Adrenal gland (tissue), 12 donors: ENCODE data around the gene MLLT3. TPM values are rescaled to one million over a fixed set of nuclear protein-coding genes. Genes with fewer than 3 reads are reported as not detected.

Experiments used
- DNase-seq, 7 donors: peaks; one replicate each; pipeline ENCODE4 v3.0.0-alpha.2; 2019 to 2020
- H3K27ac ChIP-seq, 5 donors: fragments of 200-600 bp; sonication (generic) in 4 of 5; 1 replicate in 3 of 5; 2 replicates in 2 of 5; pipeline versions ENCODE4 v1.5.1 to v1.8.0; 2016 to 2020; ENCODE audit warnings: mild to moderate bottlenecking in 1 of 5
- H3K27me3 ChIP-seq: fragments of 200-600 bp; 2 replicates; pipeline ENCODE4 v1.8.0; 2021
- H3K36me3 ChIP-seq, 2 donors: fragments of 200-600 bp; replicated peaks in 1 of 2; 1 replicate in 1 of 2; 2 replicates in 1 of 2; pipeline versions ENCODE4 v1.5.1 to v1.8.0; 2018 to 2022
- H3K4me1 ChIP-seq, 2 donors: fragments of 200-600 bp; replicated peaks in 1 of 2; 1 replicate in 1 of 2; 2 replicates in 1 of 2; pipeline versions ENCODE4 v1.5.1 to v1.8.0; 2018 to 2021
- H3K4me3 ChIP-seq, 4 donors: fragments of 200-600 bp; sonication (generic) in 3 of 4; one replicate each; pipeline ENCODE4 v1.5.1; 2016 to 2018
- H3K9me3 ChIP-seq, 3 donors: fragments of 200-600 bp; sonication (generic) in 1 of 3; replicated peaks in 1 of 3; 1 replicate in 2 of 3; 2 replicates in 1 of 3; pipeline versions ENCODE4 v1.5.1 to v1.8.0; 2016 to 2021
- POLR2A ChIP-seq, 2 donors: fragments of 450-650 bp; IDR thresholded peaks; one replicate each; pipeline ENCODE4 v1.6.1; 2017; ENCODE audit warnings: antibody characterized with exemption in 2 of 2, mild to moderate bottlenecking in 2 of 2, moderate library complexity in 1 of 2
- WGBS, 4 donors: extraction: QIAGEN DNeasy Blood & Tissue Kit in 2 of 4; methylation state at CpG; one replicate each; pipeline versions ENCODE4 v1.1.5 to v1.1.7; 2013 to 2017; 5-methylcytosine and 5-hydroxymethylcytosine counted together
- intact Hi-C, 2 donors: fragments of 100-400 bp; cut with DNase I; formaldehyde crosslinking; loops; one replicate each; pipeline versions ENCODE4 v1.14.1 to v1.15.0; 2022 to 2023
- polyA plus RNA-seq, 3 donors: library from polyadenylated mRNA; stranded (reverse); fragments of 200-250 nt in 2 of 3; fragments of 350-450 nt in 1 of 3; fragmentation: Illumina TruSeq in 1 of 3; extraction: RNeasy Lipid Tissue Mini Kit (QIAGEN cat#74804) in 1 of 3; gene quantifications; one replicate each; pipeline ENCODE4 v1.2.3, GENCODE V29; 2013 to 2014
- total RNA-seq, 9 donors: library from RNA; depleted of rRNA in 4 of 9; stranded (reverse); fragments of >200 nt in 4 of 9; fragments of 120-200 nt in 1 of 9; fragmentation: NEBNext Ultra II Directional in 1 of 9; extraction: Animal tissue kit (Norgen Biotek cat#: 25700) in 1 of 9; gene quantifications; one replicate each; pipeline versions ENCODE4 v1.1.0 to v1.2.4, GENCODE V29; 2013 to 2023
- TF ChIP-seq, protein P1 (sequence below), 6 experiments: fragments of 450-650 bp in 4 of 6; fragments of 200-600 bp in 2 of 6; sonication (generic) in 1 of 6; IDR thresholded peaks; 1 replicate in 5 of 6; 2 replicates in 1 of 6; pipeline versions ENCODE4 v1.5.1 to v1.8.0; 2016 to 2021; ENCODE audit warnings: antibody characterized with exemption in 6 of 6, mild to moderate bottlenecking in 2 of 6, moderate library complexity in 1 of 6
- donor health status: healthy with polysubstance abuse.
- donor health status: Bipolar disorder and iron deficiency.
- donor health status: DM: yes; HTN: yes; CAD: no.
- donor health status: DM: no; HTN: no; CAD: no.
- donor health status: DM: no; HTN: no; CAD: no.
- donor health status: DM: yes; HTN: yes; CAD: no.

The MLLT3 gene
- total and polyA plus RNA-seq, 12 donors, result 11.0 to 37.7 (median 17.9) TPM

GRCh38 chr9:20335668-20336332 is 286.5 kb downstream of the MLLT3 start:
- H3K36me3 ChIP-seq, result no peaks in the 10 kb centered on the region
- TF ChIP-seq, protein P1, sequence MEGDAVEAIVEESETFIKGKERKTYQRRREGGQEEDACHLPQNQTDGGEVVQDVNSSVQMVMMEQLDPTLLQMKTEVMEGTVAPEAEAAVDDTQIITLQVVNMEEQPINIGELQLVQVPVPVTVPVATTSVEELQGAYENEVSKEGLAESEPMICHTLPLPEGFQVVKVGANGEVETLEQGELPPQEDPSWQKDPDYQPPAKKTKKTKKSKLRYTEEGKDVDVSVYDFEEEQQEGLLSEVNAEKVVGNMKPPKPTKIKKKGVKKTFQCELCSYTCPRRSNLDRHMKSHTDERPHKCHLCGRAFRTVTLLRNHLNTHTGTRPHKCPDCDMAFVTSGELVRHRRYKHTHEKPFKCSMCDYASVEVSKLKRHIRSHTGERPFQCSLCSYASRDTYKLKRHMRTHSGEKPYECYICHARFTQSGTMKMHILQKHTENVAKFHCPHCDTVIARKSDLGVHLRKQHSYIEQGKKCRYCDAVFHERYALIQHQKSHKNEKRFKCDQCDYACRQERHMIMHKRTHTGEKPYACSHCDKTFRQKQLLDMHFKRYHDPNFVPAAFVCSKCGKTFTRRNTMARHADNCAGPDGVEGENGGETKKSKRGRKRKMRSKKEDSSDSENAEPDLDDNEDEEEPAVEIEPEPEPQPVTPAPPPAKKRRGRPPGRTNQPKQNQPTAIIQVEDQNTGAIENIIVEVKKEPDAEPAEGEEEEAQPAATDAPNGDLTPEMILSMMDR (IDR thresholded peaks at IDR 0.05), result no peak
- TF ChIP-seq POLR2A (IDR thresholded peaks at IDR 0.05), result no peak
- no peak overlapping the region for H3K4me3 ChIP-seq
- intact Hi-C loops, result no loop called here
- DNase-seq, result no peak
- H3K27ac ChIP-seq, result no peak overlapping the region
- H3K27me3 ChIP-seq, result no peaks in the 10 kb centered on the region
- 83 to 87% (median 84%) methylated on average over 4 of the region's 4 CpGs for WGBS, 4 donors
- no peaks in the 10 kb centered on the region for H3K4me1 ChIP-seq
- H3K9me3 ChIP-seq, result no peaks in the 10 kb centered on the region

- H3K27me3 ChIP-seq, result no peaks in the 10 kb centered on the region
These were observed 288.3 kb downstream of the MLLT3 start for GRCh38 chr9:20333991-20334390.

DNA sequence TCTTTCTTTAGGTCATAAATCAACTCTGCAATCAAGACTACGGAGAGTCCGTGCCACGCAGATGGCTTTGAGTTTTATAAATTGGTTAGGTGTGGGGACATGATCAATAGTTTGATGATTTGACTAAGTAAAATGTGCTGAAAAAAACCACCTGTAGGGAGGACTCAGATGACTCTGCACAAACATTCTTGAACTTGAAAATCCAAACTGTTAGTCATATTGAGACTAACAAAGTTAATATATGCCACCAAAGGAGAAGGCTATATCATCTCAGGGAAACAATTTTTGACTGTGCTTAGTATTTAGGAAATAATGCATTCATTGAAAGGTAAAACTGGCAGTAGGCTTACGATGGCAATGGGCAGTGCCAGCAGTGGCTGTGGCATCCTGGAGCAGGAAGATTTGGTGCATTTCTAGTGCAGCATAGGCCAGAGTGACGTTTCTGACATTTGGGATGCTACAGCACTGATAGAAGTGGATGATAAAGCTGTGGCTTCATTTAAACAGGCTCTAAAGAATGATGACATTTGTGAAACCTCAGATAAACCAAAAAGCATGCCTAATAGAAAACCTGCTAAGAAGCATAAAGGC is 291.1 kb downstream of the MLLT3 start:
- H3K4me1 ChIP-seq, result no peaks in the 10 kb centered on the region
- no peak for TF ChIP-seq POLR2A (IDR thresholded peaks at IDR 0.05)
- TF ChIP-seq, protein P1 (IDR thresholded peaks at IDR 0.05), result no peak
- 56 to 69% (median 67%) methylated on average over 5 of the region's 5 CpGs for WGBS, 4 donors
- intact Hi-C loops, result no loop called here
- H3K4me3 ChIP-seq, result no peak overlapping the region
- no peak overlapping the region for H3K27ac ChIP-seq
- H3K27me3 ChIP-seq, result peaks cover 8% of the 10 kb centered on the region
- H3K36me3 ChIP-seq, result no peaks in the 10 kb centered on the region
- no peak for DNase-seq
- H3K9me3 ChIP-seq, result no peaks in the 10 kb centered on the region

More at GRCh38 chr9:20333991-20334390, 288.3 kb downstream of the MLLT3 start:
- no peak for DNase-seq
- Histone ChIP-seq H3K36me3 (no peaks in the 10 kb centered on the region), H3K27ac (no peak overlapping the region), H3K4me3 (no peak overlapping the region), H3K4me1 (no peaks in the 10 kb centered on the region), H3K9me3 (no peaks in the 10 kb centered on the region)
- TF ChIP-seq POLR2A (IDR thresholded peaks at IDR 0.05), result no peak
- 66 to 79% (median 76%) methylated on average over 5 of the region's 5 CpGs for WGBS, 4 donors
- intact Hi-C loops, result no loop called here

- Histone ChIP-seq H3K27ac (no peak overlapping the region), H3K9me3 (no peaks in the 10 kb centered on the region), H3K27me3 (peaks cover 8% of the 10 kb centered on the region), H3K4me1 (no peaks in the 10 kb centered on the region), H3K36me3 (no peaks in the 10 kb centered on the region), H3K4me3 (no peak overlapping the region)
- no peak for DNase-seq
- TF ChIP-seq POLR2A (IDR thresholded peaks at IDR 0.05), result no peak
- TF ChIP-seq, protein P1 (IDR thresholded peaks at IDR 0.05), result no peak
- intact Hi-C loops, result no loop called here
These were observed 291.6 kb downstream of the MLLT3 start for GRCh38 chr9:20330688-20331087.

DNA sequence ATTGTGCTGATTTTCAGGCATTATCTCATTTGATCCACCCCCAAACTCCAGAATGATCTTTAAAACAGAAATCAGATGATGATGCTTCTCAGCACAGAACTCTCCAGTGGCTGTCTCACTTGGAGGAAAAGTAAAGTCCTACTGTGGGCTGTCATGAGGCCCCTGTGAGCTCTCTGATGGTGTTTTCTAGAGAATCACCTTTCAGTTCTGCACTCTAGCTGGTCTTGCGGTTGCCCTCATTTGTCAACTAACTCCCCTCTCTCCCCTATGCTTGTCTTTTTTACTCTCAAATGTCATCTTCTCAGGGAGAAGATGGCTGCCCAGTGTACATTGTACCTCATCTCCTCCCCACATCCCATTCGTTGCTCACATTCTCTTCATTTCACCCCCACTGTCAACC is 295.8 kb downstream of the MLLT3 start:
- H3K4me3 ChIP-seq, result no peak overlapping the region
- no peak for TF ChIP-seq POLR2A (IDR thresholded peaks at IDR 0.05)
- TF ChIP-seq, protein P1 (IDR thresholded peaks at IDR 0.05), result no peak
- no peaks in the 10 kb centered on the region for H3K9me3 ChIP-seq
- no peaks in the 10 kb centered on the region for H3K4me1 ChIP-seq
- H3K27me3 ChIP-seq, result peaks cover 8% of the 10 kb centered on the region
- no peak for DNase-seq
- H3K36me3 ChIP-seq, result no peaks in the 10 kb centered on the region
- WGBS, 4 donors, result 55 to 83% (median 80%) methylated on average over 2 of the region's 2 CpGs
- intact Hi-C loops, result no loop called here
- no peak overlapping the region for H3K27ac ChIP-seq
